ENCODE measurements around the gene PSME2. TPM values are rescaled to one million over a fixed set of nuclear protein-coding genes. Genes with fewer than 3 reads are reported as not detected.
A peak's percentile ranks its signal among the peaks of the same experiment; 100 is the strongest.

PSME2 gene
- total and polyA plus RNA-seq, 9 of the 15 experiments (the other 6 are each of a cell fraction or from before 2014, with no cell fraction given) = 111 to 579 (median 159) TPM

- TF ChIP-seq ZBTB40 (IDR thresholded peaks at IDR 0.05) = peak; percentile 99
- no peak for TF ChIP-seq ZBTB40 (CRISPR knock-in tag; IDR thresholded peaks at IDR 0.05)
- peak; percentile 80; the same call in 1 of the 2 replicates for TF ChIP-seq TOE1 (IDR thresholded peaks at IDR 0.05; ENCODE audit: borderline replicate concordance)
- no peak for TF ChIP-seq TOE1 (CRISPR knock-in tag; IDR thresholded peaks at IDR 0.05; ENCODE audit: borderline replicate concordance, low read depth)
- TF ChIP-seq ZNF639 (CRISPR knock-in tag; conservative IDR thresholded peaks at IDR 0.05 in 1 of 2, IDR thresholded peaks at IDR 0.05 in 1 of 2) = 0 out of 4 replicates have a peak, but pooled peaks of 1 of the 2 experiments have one; percentile 16
- TF ChIP-seq ARID1B (IDR thresholded peaks at IDR 0.05) = no peak
- TF ChIP-seq ETV1 (tag; conservative IDR thresholded peaks at IDR 0.05; ENCODE audit: low read depth) = peak; percentile 92
- peak; percentile 58; the same call in 1 of the 2 replicates for TF ChIP-seq POLR2AphosphoS5 (IDR thresholded peaks at IDR 0.05; ENCODE audit: control insufficient read depth, insufficient read depth, low read depth, low read length)
- TF ChIP-seq TBL1XR1 (IDR thresholded peaks at IDR 0.05; ENCODE audit: low read length in 2 of 2) = peak in 1 of 2 experiments; percentile 52; a peak in 3 of 4 replicates
- no peak for TF ChIP-seq TCF7 (IDR thresholded peaks at IDR 0.05; ENCODE audit: borderline replicate concordance)
- no peak for TF ChIP-seq RBM17 (IDR thresholded peaks at IDR 0.05; ENCODE audit: borderline replicate concordance, low read depth, low read length)
- peak in 1 of 2 experiments; percentile 86; a peak in 2 of 4 replicates for TF ChIP-seq KDM4B (IDR thresholded peaks at IDR 0.05; ENCODE audit: borderline replicate concordance in 2 of 2, low read depth in 1 of 2)
- peak in 2 of 3 experiments; percentile 63 to 65 for TF ChIP-seq YY1 (IDR thresholded peaks at IDR 0.05; ENCODE audit: borderline replicate concordance in 1 of 3, control insufficient read depth in 1 of 3, extremely low read depth in 1 of 3, insufficient read depth in 3 of 3, insufficient read length in 1 of 3, insufficient replicate concordance in 2 of 3, low read depth in 1 of 3, low read length in 2 of 3)
- TF ChIP-seq NFRKB (IDR thresholded peaks at IDR 0.05; ENCODE audit: low read depth) = no peak; the same call in 1 of the 2 replicates
- no peak for TF ChIP-seq HSF4 (CRISPR knock-in tag; IDR thresholded peaks at IDR 0.05; ENCODE audit: borderline replicate concordance)
Measured at GRCh38 chr14:24188251-24189058, 42.0 kb upstream of the PSME2 start, which contains the start of gene IPO4 (continued).

Measured in K562 (cell line).